Endodermal cell (in vitro differentiated cells): ENCODE measurements around the gene EML4. TPM values are rescaled to one million over a fixed set of nuclear protein-coding genes. Genes with fewer than 3 reads are reported as not detected.

Experiments used
- DNase-seq: peaks from one replicate; pipeline ENCODE4 v3.0.0-alpha.2; 2017
- H3K27ac ChIP-seq: 2 replicates; pipeline ENCODE4 v1.5.1; 2013; ENCODE audit warnings: mild to moderate bottlenecking, low read depth, low read length, moderate library complexity
- H3K27me3 ChIP-seq: 2 replicates; pipeline ENCODE4 v1.6.1; 2013; ENCODE audit warnings: mild to moderate bottlenecking, low read length, moderate library complexity; ENCODE audit not compliant: insufficient read depth, control insufficient read depth, poor library complexity, severe bottlenecking
- H3K36me3 ChIP-seq: 2 replicates; pipeline ENCODE4 v1.7.0; 2013; ENCODE audit warnings: mild to moderate bottlenecking, low read length, moderate library complexity; ENCODE audit not compliant: control insufficient read depth, insufficient read depth
- H3K4me1 ChIP-seq: one replicate; pipeline ENCODE4 v1.7.0; 2013; ENCODE audit warnings: low read length; ENCODE audit not compliant: control insufficient read depth, insufficient read depth
- H3K4me3 ChIP-seq: 2 replicates; pipeline ENCODE4 v1.5.1; 2013; ENCODE audit warnings: mild to moderate bottlenecking, low read length, moderate library complexity
- H3K9ac ChIP-seq: 2 replicates; pipeline ENCODE4 v1.6.1; 2013; ENCODE audit warnings: mild to moderate bottlenecking, low read length, moderate library complexity; ENCODE audit not compliant: poor library complexity, severe bottlenecking; ENCODE audit errors: extremely low read depth
- H3K9me3 ChIP-seq: 2 replicates; pipeline ENCODE4 v1.6.1; 2013; ENCODE audit warnings: mild to moderate bottlenecking, low read length, moderate library complexity; ENCODE audit not compliant: control insufficient read depth
- H3K27ac Mint-ChIP-seq: 2 replicates; pipeline ENCODE4 v1.8.0; 2020; ENCODE audit warnings: mixed read lengths
- H3K27me3 Mint-ChIP-seq: 2 replicates; pipeline ENCODE4 v1.8.0; 2021; ENCODE audit warnings: mild to moderate bottlenecking, mixed read lengths; ENCODE audit not compliant: insufficient read depth
- H3K36me3 Mint-ChIP-seq: 2 replicates; pipeline ENCODE4 v1.8.0; 2020; ENCODE audit warnings: low read depth, mixed read lengths
- H3K4me1 Mint-ChIP-seq: 2 replicates; pipeline ENCODE4 v1.8.0; 2020; ENCODE audit warnings: mixed read lengths
- H3K4me3 Mint-ChIP-seq: 2 replicates; pipeline ENCODE4 v1.8.0; 2020; ENCODE audit warnings: mild to moderate bottlenecking, moderate library complexity, mixed read lengths
- H3K9me3 Mint-ChIP-seq: 2 replicates; pipeline ENCODE4 v1.8.0; 2020; ENCODE audit warnings: mild to moderate bottlenecking, mixed read lengths
- CTCF ChIP-seq: fragments of 200-600 bp; sonication (generic); conservative IDR thresholded peaks from 2 replicates; pipeline ENCODE4 v1.5.0; 2021; ENCODE audit warnings: antibody characterized with exemption, mild to moderate bottlenecking
- WGBS, 2 experiments: methylation state at CpG; one replicate each; pipeline versions ENCODE4 v1.1.5 to v1.1.7; 2013; ENCODE audit warnings: missing lambda C conversion rate in 2 of 2, mixed read lengths in 1 of 2; ENCODE audit not compliant: insufficient coverage in 1 of 2, insufficient read length in 1 of 2; 5-methylcytosine and 5-hydroxymethylcytosine counted together
- total RNA-seq, 2 donors: library from RNA; stranded (reverse); fragmentation: NEBNext Ultra II Directional in 1 of 2; extraction: Animal tissue kit (Norgen Biotek cat#: 25700) in 1 of 2; gene quantifications; 2 replicates in 1 of 2; 3 replicates in 1 of 2; pipeline ENCODE4 v1.2.1, GENCODE V29; 2021

EML4 gene
- total RNA-seq, 2 donors from 2014 or later, result 84.6 to 90.9 TPM

GRCh38 chr2:42244520-42244919 lies 75.4 kb downstream of the EML4 start:
- Histone ChIP-seq H3K27ac (no peak overlapping the region), H3K9ac (no peak overlapping the region), H3K9me3 (peaks cover 1% of the 10 kb centered on the region), H3K27me3 (no peaks in the 10 kb centered on the region), H3K4me3 (no peak overlapping the region), H3K36me3 (peaks cover 25% of the 10 kb centered on the region), H3K4me1 (no peaks in the 10 kb centered on the region)
- no peak for DNase-seq
- Mint-ChIP-seq H3K27me3 (no peaks in the 10 kb centered on the region), H3K27ac (no peak overlapping the region), H3K9me3 (no peaks in the 10 kb centered on the region), H3K4me1 (peaks cover 12% of the 10 kb centered on the region), H3K36me3 (peaks cover 13% of the 10 kb centered on the region), H3K4me3 (no peak overlapping the region)
- 90 to 95% methylated on average over 2 of the region's 2 CpGs for WGBS, 2 experiments
- no peak for TF ChIP-seq CTCF

GRCh38 chr2:42245396-42245795 lies 76.2 kb downstream of the EML4 start:
- H3K9ac ChIP-seq, result no peak overlapping the region
- Mint-ChIP-seq H3K27ac (no peak overlapping the region), H3K36me3 (peaks cover 20% of the 10 kb centered on the region), H3K27me3 (no peaks in the 10 kb centered on the region), H3K4me3 (no peak overlapping the region), H3K4me1 (peaks cover 12% of the 10 kb centered on the region), H3K9me3 (no peaks in the 10 kb centered on the region)
- H3K4me3 ChIP-seq, result no peak overlapping the region
- H3K27ac ChIP-seq, result no peak overlapping the region
- no peak for TF ChIP-seq CTCF
- no peaks in the 10 kb centered on the region for H3K27me3 ChIP-seq
- H3K9me3 ChIP-seq, result peaks cover 10% of the 10 kb centered on the region
- H3K36me3 ChIP-seq, result peaks cover 33% of the 10 kb centered on the region
- no peaks in the 10 kb centered on the region for H3K4me1 ChIP-seq
- no peak for DNase-seq
- 94% methylated on average over 4 of the region's 4 CpGs for WGBS, 2 experiments

GRCh38 chr2:42246562-42246961 lies 77.4 kb downstream of the EML4 start:
- Mint-ChIP-seq H3K27ac (no peak overlapping the region), H3K36me3 (peaks cover 21% of the 10 kb centered on the region), H3K9me3 (no peaks in the 10 kb centered on the region), H3K4me1 (peaks cover 8% of the 10 kb centered on the region), H3K4me3 (no peak overlapping the region), H3K27me3 (no peaks in the 10 kb centered on the region)
- H3K4me3 ChIP-seq, result no peak overlapping the region
- H3K9me3 ChIP-seq, result peaks cover 11% of the 10 kb centered on the region
- no peak overlapping the region for H3K9ac ChIP-seq
- H3K4me1 ChIP-seq, result no peaks in the 10 kb centered on the region
- H3K27me3 ChIP-seq, result no peaks in the 10 kb centered on the region
- no peak for DNase-seq
- H3K36me3 ChIP-seq, result peaks cover 42% of the 10 kb centered on the region
- WGBS, 2 experiments, result 100% methylated on average over 1 of the region's 1 CpG; no CpG with 5 or more reads in 1 of the 2 experiments
- TF ChIP-seq CTCF, result no peak
- H3K27ac ChIP-seq, result no peak overlapping the region
